IPS-18c (cell line): ENCODE data around the gene ANKRD55.
"Not testable (repeated sequence)": the region's sequence is repeated elsewhere in the genome, so short reads cannot be mapped to it uniquely, and the experiment has no call there.

Experiments
- H3K4me3 ChIP-seq: 2 replicates; pipeline ENCODE4 v1.7.0; 2013; ENCODE audit warnings: low read depth, mild to moderate bottlenecking, low read length, moderate library complexity; ENCODE audit not compliant: insufficient read depth
- H3K9me3 ChIP-seq: one replicate; pipeline ENCODE4 v1.6.1; 2013; ENCODE audit warnings: mild to moderate bottlenecking, low read length, moderate library complexity; ENCODE audit not compliant: control insufficient read depth, insufficient read depth

ANKRD55 gene

GRCh38 chr5:56106837-56107236, 126.3 kb downstream of the ANKRD55 start:
- H3K4me3 ChIP-seq: no peak overlapping the region
- H3K9me3 ChIP-seq: no peaks in the 10 kb centered on the region

GRCh38 chr5:56105511-56106291, 127.4 kb downstream of the ANKRD55 start:
- H3K9me3 ChIP-seq: no peaks in the 10 kb centered on the region
- H3K4me3 ChIP-seq: no peak overlapping the region

- no peaks in the 10 kb centered on the region for H3K9me3 ChIP-seq
- H3K4me3 ChIP-seq: no peak overlapping the region
Observed at GRCh38 chr5:56102889-56103288, 130.2 kb downstream of the ANKRD55 start.

- not testable (repeated sequence) for H3K9me3 ChIP-seq, H3K4me3 ChIP-seq
Observed at GRCh38 chr5:56102207-56102606, 130.9 kb downstream of the ANKRD55 start.

GRCh38 chr5:56101180-56101579, 131.9 kb downstream of the ANKRD55 start:
- H3K9me3 ChIP-seq: no peaks in the 10 kb centered on the region
- H3K4me3 ChIP-seq: no peak overlapping the region

DNA sequence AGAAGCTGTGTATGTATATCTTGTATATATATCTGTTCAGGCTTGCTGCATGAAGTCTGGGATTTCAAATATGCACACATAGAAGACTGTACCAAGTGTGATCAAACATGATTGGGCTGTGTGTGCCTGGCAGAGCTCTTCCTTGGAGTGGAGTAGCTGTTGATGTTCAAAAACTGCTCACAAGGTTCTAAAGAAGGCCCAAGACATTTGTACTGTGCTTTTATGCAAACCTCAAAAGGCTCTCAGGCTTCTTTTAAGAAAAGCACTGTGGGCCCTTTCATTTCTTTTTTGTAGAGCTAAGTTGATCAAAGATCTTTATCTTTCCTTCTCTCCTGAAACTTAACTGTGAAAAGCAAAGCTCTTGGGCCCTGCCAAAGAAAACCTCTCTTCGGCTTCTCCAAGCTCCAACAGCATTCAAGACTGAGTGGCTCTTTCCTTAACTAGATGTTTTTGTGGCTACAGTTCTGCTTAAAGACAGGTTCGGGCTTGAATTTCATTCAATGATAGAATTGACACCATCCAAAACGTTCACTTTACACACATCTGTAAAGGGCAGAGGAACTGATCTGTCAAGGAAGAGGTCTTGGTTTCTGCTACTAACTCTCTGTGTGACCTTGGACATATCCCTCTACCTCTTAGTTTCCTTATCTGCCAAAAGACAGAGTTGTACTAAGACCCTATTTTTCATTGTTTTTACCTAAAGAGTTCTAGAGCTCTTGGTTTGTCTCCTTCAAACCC, 132.5 kb downstream of the ANKRD55 start:
- no peaks in the 10 kb centered on the region for H3K9me3 ChIP-seq

GRCh38 chr5:56099346-56099745, 133.8 kb downstream of the ANKRD55 start:
- Histone ChIP-seq H3K9me3 (no peaks in the 10 kb centered on the region), H3K4me3 (no peak overlapping the region)

More for the DNA sequence above, 132.5 kb downstream of the ANKRD55 start:
- H3K4me3 ChIP-seq: no peak overlapping the region

DNA sequence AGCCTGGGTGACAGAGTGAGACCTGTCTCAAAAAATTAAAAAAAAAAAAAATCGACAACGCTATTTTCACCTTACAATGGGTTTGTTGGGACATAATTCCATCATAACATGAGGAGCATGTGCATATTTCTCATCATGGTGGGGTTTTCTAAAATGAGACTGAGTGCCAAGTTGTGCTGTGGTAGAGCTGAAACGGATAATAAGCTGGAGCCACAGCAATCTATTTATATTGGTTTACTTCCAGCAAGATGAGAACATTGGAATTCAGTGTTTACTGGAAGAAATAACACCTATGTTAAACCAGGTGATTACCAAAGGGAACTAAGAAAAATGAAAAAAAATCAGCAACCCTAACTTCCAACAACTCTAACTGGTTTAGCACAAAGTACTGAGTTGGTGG, 136.1 kb downstream of the ANKRD55 start:
- no peak overlapping the region for H3K4me3 ChIP-seq
- H3K9me3 ChIP-seq: no peaks in the 10 kb centered on the region

GRCh38 chr5:56095579-56096102, 137.5 kb downstream of the ANKRD55 start:
- Histone ChIP-seq H3K4me3 (no peak overlapping the region), H3K9me3 (no peaks in the 10 kb centered on the region)

GRCh38 chr5:56094579-56095361, 138.4 kb downstream of the ANKRD55 start:
- Histone ChIP-seq H3K4me3 (no peak overlapping the region), H3K9me3 (no peaks in the 10 kb centered on the region)

- Histone ChIP-seq H3K9me3 (no peaks in the 10 kb centered on the region), H3K4me3 (no peak overlapping the region)
Observed at GRCh38 chr5:56093970-56094369, 139.2 kb downstream of the ANKRD55 start.

GRCh38 chr5:56092115-56092514, 141.0 kb downstream of the ANKRD55 start:
- Histone ChIP-seq H3K4me3 (no peak overlapping the region), H3K9me3 (no peaks in the 10 kb centered on the region)

DNA sequence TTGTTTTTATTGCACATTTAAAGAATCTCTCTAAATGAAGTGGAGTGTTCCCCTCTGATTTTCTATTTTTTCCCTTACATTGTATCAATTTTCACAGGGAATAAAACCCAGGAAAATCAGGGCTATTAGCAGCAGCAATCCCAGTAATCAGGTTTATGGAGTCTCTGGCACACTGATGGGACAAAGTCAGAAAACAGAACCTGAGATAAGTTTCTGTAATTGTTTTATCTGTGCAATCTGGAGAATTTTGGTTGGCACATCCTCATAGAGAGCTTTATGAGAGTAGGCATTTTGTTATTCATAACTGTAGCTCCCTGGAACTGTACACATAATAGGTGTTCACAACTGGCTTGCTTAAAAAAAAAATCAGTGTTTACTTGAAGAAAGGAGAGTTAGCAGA, 141.5 kb downstream of the ANKRD55 start:
- Histone ChIP-seq H3K9me3 (no peaks in the 10 kb centered on the region), H3K4me3 (no peak overlapping the region)

DNA sequence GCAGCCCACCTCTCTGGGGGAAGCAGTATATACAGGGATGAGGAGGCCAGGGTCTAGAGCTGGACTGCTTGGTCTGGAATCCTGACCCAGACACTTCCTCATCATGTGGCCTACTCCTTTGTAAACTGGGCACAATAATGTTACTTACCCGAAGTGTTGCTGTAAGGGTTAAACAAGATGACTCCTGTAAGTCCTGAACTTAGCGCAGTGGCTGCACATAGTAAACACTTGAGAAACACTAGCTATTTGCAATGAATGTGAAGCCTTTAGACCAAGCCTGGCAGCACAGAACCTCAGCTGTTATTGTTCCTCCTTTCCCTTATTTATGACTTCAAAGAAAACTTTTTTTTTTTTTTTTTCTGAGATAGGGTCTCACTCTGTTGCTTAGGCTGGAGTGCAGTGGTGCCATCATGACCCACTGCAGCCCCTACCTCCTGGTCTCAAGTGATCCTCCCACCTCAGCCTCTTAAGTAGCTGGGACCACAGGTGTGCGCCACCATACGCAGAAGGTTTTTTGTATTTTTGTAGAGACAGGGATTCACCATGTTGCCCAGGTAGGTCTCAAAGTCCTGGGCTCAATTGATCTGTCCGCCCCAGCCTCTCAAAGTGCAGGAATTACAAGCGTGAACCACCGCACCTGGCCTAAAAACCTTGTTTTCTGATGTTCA, 142.2 kb downstream of the ANKRD55 start:
- Histone ChIP-seq H3K9me3 (no peaks in the 10 kb centered on the region), H3K4me3 (no peak overlapping the region)

GRCh38 chr5:56088967-56089829, 143.9 kb downstream of the ANKRD55 start:
- Histone ChIP-seq H3K9me3 (no peaks in the 10 kb centered on the region), H3K4me3 (no peak overlapping the region)

- no peaks in the 10 kb centered on the region for H3K9me3 ChIP-seq
Observed at GRCh38 chr5:56088431-56088949, 144.6 kb downstream of the ANKRD55 start.

More at GRCh38 chr5:56088431-56088949, 144.6 kb downstream of the ANKRD55 start:
- H3K4me3 ChIP-seq: no peak overlapping the region
